GM12892 (cell line): ENCODE results near the gene NPAS3.

Experiments used
- POLR2A ChIP-seq: IDR thresholded peaks from 2 replicates; pipeline ENCODE4 v1.6.1; 2011; ENCODE audit warnings: low read depth, low read length, control low read depth
- POLR2AphosphoS5 ChIP-seq: IDR thresholded peaks from 2 replicates; pipeline ENCODE4 v1.6.1; 2011; ENCODE audit warnings: low read depth, low read length, control low read depth
- TAF1 ChIP-seq: IDR thresholded peaks from 2 replicates; pipeline ENCODE4 v1.6.1; 2011; ENCODE audit warnings: low read depth, mild to moderate bottlenecking, control low read depth, low read length, borderline replicate concordance

GRCh38 chr14:33285902-33286700 is 347.4 kb downstream of the NPAS3 start:
- TF ChIP-seq POLR2A: no peak
- TF ChIP-seq TAF1: no peak
- TF ChIP-seq POLR2AphosphoS5: no peak
